SK-N-MC (cell line): Measurements from ENCODE around the gene CAMK2A.

Source experiments
- EZH2 ChIP-seq: fragments of 200-600 bp; sonication (generic); IDR thresholded peaks from one replicate; pipeline ENCODE4 v1.6.1; 2017; ENCODE audit warnings: antibody characterized with exemption
- POLR2AphosphoS5 ChIP-seq: IDR thresholded peaks from 2 replicates; pipeline ENCODE4 v1.6.1; 2012; ENCODE audit warnings: mild to moderate bottlenecking, low read depth, low read length, borderline replicate concordance

DNA sequence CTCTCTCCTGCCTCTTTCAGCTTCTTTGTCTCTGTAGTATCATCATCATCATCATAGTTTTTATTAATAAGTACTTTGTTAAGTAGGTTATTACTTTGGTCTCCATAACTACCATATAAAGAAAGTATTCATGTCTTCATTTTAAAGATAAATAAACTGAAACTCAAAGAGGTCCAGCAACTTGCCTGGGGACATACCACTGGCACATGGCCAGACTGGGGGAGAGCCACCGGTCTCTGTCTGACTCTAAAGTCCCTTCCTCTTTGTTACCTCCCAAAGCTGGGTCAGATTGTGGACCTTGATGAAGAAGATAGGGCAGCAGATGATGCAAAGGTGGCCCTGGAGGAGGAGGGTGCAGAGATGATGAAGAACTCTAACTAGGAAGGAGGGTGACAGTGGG is 114.5 kb downstream of the CAMK2A start:
- no peak for TF ChIP-seq EZH2
- no peak for TF ChIP-seq POLR2AphosphoS5
